ENCODE measurements around the gene MYL3. TPM values are rescaled to one million over a fixed set of nuclear protein-coding genes. Genes with fewer than 3 reads are reported as not detected.
A peak's percentile ranks its signal among the peaks of the same experiment; 100 is the strongest.

Gene MYL3
- total and polyA plus RNA-seq, 2 donors (not counting 1 experiment from before 2014, with no cell fraction given): not detected

DNA sequence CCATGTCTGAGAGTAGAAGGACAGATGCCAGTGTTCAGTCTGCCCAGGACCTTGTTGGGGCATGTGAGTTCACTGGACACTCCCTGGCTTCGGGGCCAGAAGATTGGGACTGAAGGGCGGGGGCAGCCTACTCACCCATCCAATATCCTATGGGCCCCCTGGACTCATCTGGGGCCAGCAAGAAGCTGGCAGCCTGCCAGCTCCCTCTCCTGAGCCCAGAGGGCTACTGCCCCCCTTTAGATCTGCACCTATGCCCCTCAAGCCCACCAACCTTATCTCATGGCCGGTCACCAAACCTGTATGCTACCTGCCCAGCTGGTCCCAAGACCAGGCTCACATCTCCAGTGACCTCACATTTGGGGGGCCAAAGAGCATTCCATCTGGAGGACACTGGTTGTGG is 22.4 kb upstream of the MYL3 start:
- no peak overlapping the region for H3K27ac ChIP-seq (ENCODE audit: low read length in 2 of 2)
- H3K27ac Mint-ChIP-seq: no peak overlapping the region
- H3K4me1 ChIP-seq (ENCODE audit: control insufficient read depth in 2 of 2, insufficient read depth in 2 of 2, low read length in 2 of 2): peaks cover 19 to 24% of the 10 kb centered on the region in 2 donors
- DNase-seq: no peak
- intact Hi-C loops (cut with micrococcal nuclease): no loop called here
- no peak for ATAC-seq (ENCODE audit: low read depth)
- no peaks in the 10 kb centered on the region for H3K9me3 Mint-ChIP-seq (ENCODE audit: insufficient read depth)
- ChIA-PET POLR2A (no interaction called here), CTCF (interaction anchor here (0.5 to 1.6 kb wide), 3 partner anchors 9 to 90 kb away, joined by 3 to 7 read pairs (median 6); no protein-coding TSS in a partner anchor)
- WGBS (ENCODE audit: insufficient coverage): 100% methylated on average over 3 of the region's 3 CpGs
- H4K20me1 ChIP-seq (ENCODE audit: control insufficient read depth, insufficient read depth, low read length, poor library complexity, severe bottlenecking): peaks cover 5% of the 10 kb centered on the region
- no peak for TF ChIP-seq EZH2 (IDR thresholded peaks at IDR 0.05; ENCODE audit: borderline replicate concordance, insufficient read depth, low read depth, low read length, poor library complexity, severe bottlenecking)
- TF ChIP-seq, protein P1, sequence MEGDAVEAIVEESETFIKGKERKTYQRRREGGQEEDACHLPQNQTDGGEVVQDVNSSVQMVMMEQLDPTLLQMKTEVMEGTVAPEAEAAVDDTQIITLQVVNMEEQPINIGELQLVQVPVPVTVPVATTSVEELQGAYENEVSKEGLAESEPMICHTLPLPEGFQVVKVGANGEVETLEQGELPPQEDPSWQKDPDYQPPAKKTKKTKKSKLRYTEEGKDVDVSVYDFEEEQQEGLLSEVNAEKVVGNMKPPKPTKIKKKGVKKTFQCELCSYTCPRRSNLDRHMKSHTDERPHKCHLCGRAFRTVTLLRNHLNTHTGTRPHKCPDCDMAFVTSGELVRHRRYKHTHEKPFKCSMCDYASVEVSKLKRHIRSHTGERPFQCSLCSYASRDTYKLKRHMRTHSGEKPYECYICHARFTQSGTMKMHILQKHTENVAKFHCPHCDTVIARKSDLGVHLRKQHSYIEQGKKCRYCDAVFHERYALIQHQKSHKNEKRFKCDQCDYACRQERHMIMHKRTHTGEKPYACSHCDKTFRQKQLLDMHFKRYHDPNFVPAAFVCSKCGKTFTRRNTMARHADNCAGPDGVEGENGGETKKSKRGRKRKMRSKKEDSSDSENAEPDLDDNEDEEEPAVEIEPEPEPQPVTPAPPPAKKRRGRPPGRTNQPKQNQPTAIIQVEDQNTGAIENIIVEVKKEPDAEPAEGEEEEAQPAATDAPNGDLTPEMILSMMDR (IDR thresholded peaks at IDR 0.05): no peak
- H3K4me3 ChIP-seq (ENCODE audit: control extremely low read depth in 1 of 5, extremely low read depth in 1 of 5, insufficient read depth in 1 of 5, low read depth in 2 of 5, low read length in 4 of 5): no peak overlapping the region
- H2AFZ ChIP-seq (ENCODE audit: insufficient read depth, low read depth, low read length, poor library complexity, severe bottlenecking): no peak overlapping the region
- peaks cover 0 to 58% (median 25%) of the 10 kb centered on the region in 4 experiments for H3K27me3 ChIP-seq (replicated peaks in 1 of 4; ENCODE audit: control extremely low read depth in 1 of 4, control insufficient read depth in 3 of 4, insufficient read depth in 4 of 4, low read length in 3 of 4)
- no peaks in the 10 kb centered on the region for H3K36me3 ChIP-seq (replicated peaks in 1 of 2; ENCODE audit: control extremely low read depth in 1 of 2, control insufficient read depth in 1 of 2, extremely low read depth in 1 of 2, insufficient read depth in 2 of 2, low read length in 1 of 2)
- H3K9ac ChIP-seq (ENCODE audit: low read length): no peak overlapping the region
- H3K27me3 Mint-ChIP-seq: peaks cover 47% of the 10 kb centered on the region
- no peaks in the 10 kb centered on the region for H3K79me2 ChIP-seq (ENCODE audit: control insufficient read depth, insufficient read depth, low read length)
- H3K4me3 Mint-ChIP-seq: no peak overlapping the region
- H3K4me2 ChIP-seq (replicated peaks; ENCODE audit: low read depth, low read length, poor library complexity, severe bottlenecking): no peak overlapping the region
- no peaks in the 10 kb centered on the region for H3K9me3 ChIP-seq (ENCODE audit: control extremely low read depth in 1 of 3, control insufficient read depth in 2 of 3, insufficient read depth in 1 of 3, low read length in 2 of 3)
- H3K4me1 Mint-ChIP-seq: peaks cover 11% of the 10 kb centered on the region

DNA sequence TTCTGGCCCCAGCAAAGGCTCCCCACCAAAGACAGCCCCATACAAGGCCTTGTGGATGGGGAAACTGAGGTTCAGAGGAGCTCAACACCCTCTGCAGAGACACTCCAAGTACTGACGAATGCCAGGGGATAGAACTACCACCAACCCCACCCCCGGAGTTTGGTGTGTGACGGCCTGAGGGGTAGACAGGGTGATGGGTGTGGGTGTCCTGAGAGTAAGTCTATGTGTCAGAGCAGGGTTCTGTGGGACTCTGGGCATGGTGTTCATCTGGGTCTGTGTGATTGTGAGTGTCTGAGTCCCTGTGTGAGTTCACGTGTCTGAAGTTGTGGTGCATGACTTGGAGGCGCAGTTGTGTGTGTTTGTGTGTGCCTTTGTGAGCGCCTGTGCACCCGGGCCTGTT is 21.7 kb upstream of the MYL3 start:
- intact Hi-C loops (cut with micrococcal nuclease): no loop called here
- peaks cover 19 to 24% of the 10 kb centered on the region in 2 donors for H3K4me1 ChIP-seq (ENCODE audit: control insufficient read depth in 2 of 2, insufficient read depth in 2 of 2, low read length in 2 of 2)
- Mint-ChIP-seq H3K27me3 (peaks cover 50% of the 10 kb centered on the region), H3K27ac (no peak overlapping the region), H3K4me3 (peak overlapping the region; percentile 71), H3K4me1 (peaks cover 16% of the 10 kb centered on the region), H3K9me3 (ENCODE audit: insufficient read depth) (no peaks in the 10 kb centered on the region)
- no peaks in the 10 kb centered on the region for H3K36me3 ChIP-seq (replicated peaks in 1 of 2; ENCODE audit: control extremely low read depth in 1 of 2, control insufficient read depth in 1 of 2, extremely low read depth in 1 of 2, insufficient read depth in 2 of 2, low read length in 1 of 2)
- H4K20me1 ChIP-seq (ENCODE audit: control insufficient read depth, insufficient read depth, low read length, poor library complexity, severe bottlenecking): peaks cover 5% of the 10 kb centered on the region
- H3K4me2 ChIP-seq (replicated peaks; ENCODE audit: low read depth, low read length, poor library complexity, severe bottlenecking): no peak overlapping the region
- POLR2A ChIA-PET: no interaction called here
- TF ChIP-seq, protein P1 (IDR thresholded peaks at IDR 0.05): no peak
- no peak for TF ChIP-seq EZH2 (IDR thresholded peaks at IDR 0.05; ENCODE audit: borderline replicate concordance, insufficient read depth, low read depth, low read length, poor library complexity, severe bottlenecking)
- H3K4me3 ChIP-seq (ENCODE audit: control extremely low read depth in 1 of 5, extremely low read depth in 1 of 5, insufficient read depth in 1 of 5, low read depth in 2 of 5, low read length in 4 of 5): no peak overlapping the region
- no peaks in the 10 kb centered on the region for H3K9me3 ChIP-seq (ENCODE audit: control extremely low read depth in 1 of 3, control insufficient read depth in 2 of 3, insufficient read depth in 1 of 3, low read length in 2 of 3)
- ATAC-seq (ENCODE audit: low read depth) (no peak), DNase-seq (no peak)
- WGBS (ENCODE audit: insufficient coverage): 60% methylated on average over 1 of the region's 7 CpGs
- no peak overlapping the region for H3K27ac ChIP-seq (ENCODE audit: low read length in 2 of 2)
- CTCF ChIA-PET: interaction anchor here (1.6 kb wide), 2 partner anchors 10 to 24 kb away, joined by 6 to 7 read pairs; no protein-coding TSS in a partner anchor
- no peak overlapping the region for H3K9ac ChIP-seq (ENCODE audit: low read length)
- H2AFZ ChIP-seq (ENCODE audit: insufficient read depth, low read depth, low read length, poor library complexity, severe bottlenecking): no peak overlapping the region
- H3K79me2 ChIP-seq (ENCODE audit: control insufficient read depth, insufficient read depth, low read length): no peaks in the 10 kb centered on the region
- H3K27me3 ChIP-seq (replicated peaks in 1 of 4; ENCODE audit: control extremely low read depth in 1 of 4, control insufficient read depth in 3 of 4, insufficient read depth in 4 of 4, low read length in 3 of 4): peaks cover 0 to 59% (median 25%) of the 10 kb centered on the region in 4 experiments
